Measurements from ENCODE around the gene RNF20. TPM values are rescaled to one million over a fixed set of nuclear protein-coding genes. Genes with fewer than 3 reads are reported as not detected.
"Not testable (repeated sequence)": the region's sequence is repeated elsewhere in the genome, so short reads cannot be mapped to it uniquely, and the experiment has no call there.

Gene RNF20
- total RNA-seq, 4 donors from 2014 or later = 9.0 to 21.0 (median 13.9) TPM

- intact Hi-C loops (cut with DNase I; ENCODE audit: low total_unique reads) = no loop called here
- no peak overlapping the region for H3K27ac ChIP-seq
- DNase-seq = no peak
- H3K27me3 ChIP-seq = no peaks in the 10 kb centered on the region
- WGBS, 2 donors (ENCODE audit: low coverage in 1 of 2) = 45 to 51% methylated on average over 3 of the region's 3 CpGs
- no peak overlapping the region for H3K4me3 ChIP-seq
- H3K9me3 ChIP-seq = no peaks in the 10 kb centered on the region
- H3K4me1 ChIP-seq = no peaks in the 10 kb centered on the region
- in situ Hi-C loops (cut with MboI; ENCODE audit: low pct_ligation_motif_present in 1 of 4, low pct_unique_long_range_greater_than_20kb in 1 of 4, low sequenced_read_pairs in 3 of 4) = no loop called here
- H3K36me3 ChIP-seq = no peaks in the 10 kb centered on the region
- TF ChIP-seq CTCF (IDR thresholded peaks at IDR 0.05) = no peak
These were observed 21.5 kb upstream of the RNF20 start for GRCh38 chr9:101512116-101512515.

- in situ Hi-C loops (cut with MboI; ENCODE audit: low pct_ligation_motif_present in 1 of 4, low pct_unique_long_range_greater_than_20kb in 1 of 4, low sequenced_read_pairs in 3 of 4) (no loop called here), intact Hi-C loops (cut with DNase I; ENCODE audit: low total_unique reads) (no loop called here)
- H3K4me1 ChIP-seq = no peaks in the 10 kb centered on the region
- no peak for DNase-seq
- no peak overlapping the region for H3K4me3 ChIP-seq
- no peak overlapping the region for H3K27ac ChIP-seq
- H3K36me3 ChIP-seq = no peaks in the 10 kb centered on the region
- H3K9me3 ChIP-seq = no peaks in the 10 kb centered on the region
- H3K27me3 ChIP-seq = no peaks in the 10 kb centered on the region
- TF ChIP-seq POLR2A (IDR thresholded peaks at IDR 0.05) (no peak), POLR2AphosphoS5 (IDR thresholded peaks at IDR 0.05) (no peak), CTCF (IDR thresholded peaks at IDR 0.05) (no peak), EP300 (IDR thresholded peaks at IDR 0.05; ENCODE audit: low read depth) (no peak)
These were observed 20.3 kb upstream of the RNF20 start for GRCh38 chr9:101513351-101513750.

GRCh38 chr9:101514071-101514470 is 19.6 kb upstream of the RNF20 start:
- 41 to 55% methylated on average over 2 of the region's 2 CpGs for WGBS, 2 donors (ENCODE audit: low coverage in 1 of 2)
- H3K36me3 ChIP-seq = no peaks in the 10 kb centered on the region

GRCh38 chr9:101516655-101517054 is 17.0 kb upstream of the RNF20 start:
- Histone ChIP-seq H3K4me1 (no peaks in the 10 kb centered on the region), H3K36me3 (no peaks in the 10 kb centered on the region), H3K27ac (no peak overlapping the region), H3K27me3 (no peaks in the 10 kb centered on the region), H3K4me3 (no peak overlapping the region), H3K9me3 (no peaks in the 10 kb centered on the region)
- in situ Hi-C loops (cut with MboI; ENCODE audit: low pct_ligation_motif_present in 1 of 4, low pct_unique_long_range_greater_than_20kb in 1 of 4, low sequenced_read_pairs in 3 of 4) = no loop called here
- intact Hi-C loops (cut with DNase I; ENCODE audit: low total_unique reads) = no loop called here
- 75 to 82% methylated on average over 1 of the region's 1 CpG for WGBS, 2 donors (ENCODE audit: low coverage in 1 of 2)
- TF ChIP-seq POLR2AphosphoS5 (IDR thresholded peaks at IDR 0.05) (no peak), POLR2A (IDR thresholded peaks at IDR 0.05) (no peak), CTCF (IDR thresholded peaks at IDR 0.05) (no peak), EP300 (IDR thresholded peaks at IDR 0.05; ENCODE audit: low read depth) (no peak)
- DNase-seq = no peak

More at GRCh38 chr9:101514071-101514470, 19.6 kb upstream of the RNF20 start:
- H3K27ac ChIP-seq = no peak overlapping the region
- intact Hi-C loops (cut with DNase I; ENCODE audit: low total_unique reads) = no loop called here
- DNase-seq = no peak
- H3K9me3 ChIP-seq = no peaks in the 10 kb centered on the region
- H3K27me3 ChIP-seq = no peaks in the 10 kb centered on the region
- no peak for TF ChIP-seq POLR2A (IDR thresholded peaks at IDR 0.05)
- TF ChIP-seq EP300 (IDR thresholded peaks at IDR 0.05; ENCODE audit: low read depth) = no peak
- TF ChIP-seq CTCF (IDR thresholded peaks at IDR 0.05) = no peak
- no peak for TF ChIP-seq POLR2AphosphoS5 (IDR thresholded peaks at IDR 0.05)
- H3K4me1 ChIP-seq = no peaks in the 10 kb centered on the region
- in situ Hi-C loops (cut with MboI; ENCODE audit: low pct_ligation_motif_present in 1 of 4, low pct_unique_long_range_greater_than_20kb in 1 of 4, low sequenced_read_pairs in 3 of 4) = no loop called here
- H3K4me3 ChIP-seq = no peak overlapping the region

GRCh38 chr9:101518489-101518888 is 15.2 kb upstream of the RNF20 start:
- in situ Hi-C loops (cut with MboI; ENCODE audit: low pct_ligation_motif_present in 1 of 4, low pct_unique_long_range_greater_than_20kb in 1 of 4, low sequenced_read_pairs in 3 of 4); DNase-seq; H3K27ac ChIP-seq; intact Hi-C loops (cut with DNase I; ENCODE audit: low total_unique reads); H3K9me3 ChIP-seq; H3K4me3 ChIP-seq; H3K27me3 ChIP-seq; H3K36me3 ChIP-seq; H3K4me1 ChIP-seq: not testable (repeated sequence)
- WGBS, 2 donors (ENCODE audit: low coverage in 1 of 2) = 95 to 97% methylated on average over 3 of the region's 3 CpGs
